DND-41 (cell line): ENCODE data around the gene KITLG.

Experiments
- ATAC-seq: fragments of 200-7000 bp; cut with Tn5 transposase; 3 replicates; pipeline ENCODE4 v1.9.1; 2021; ENCODE audit warnings: low read depth; ENCODE audit not compliant: insufficient read depth
- DNase-seq: peaks from one replicate; pipeline ENCODE4 v3.0.0-alpha.2; 2020
- H2AFZ ChIP-seq: 2 replicates; pipeline ENCODE4 v1.6.0; 2012; ENCODE audit warnings: low read depth, low read length
- H3K27ac ChIP-seq: 2 replicates; pipeline ENCODE4 v1.5.1; 2012; ENCODE audit warnings: low read length, inconsistent platforms
- H3K27me3 ChIP-seq: fragments of 200-600 bp; sonication (generic); 2 replicates; pipeline ENCODE4 v1.6.0; 2012; ENCODE audit warnings: low read length, mild to moderate bottlenecking, inconsistent platforms; ENCODE audit not compliant: insufficient read depth, poor library complexity
- H3K36me3 ChIP-seq: 2 replicates; pipeline ENCODE4 v1.5.1; 2012; ENCODE audit warnings: low read length, inconsistent platforms; ENCODE audit not compliant: insufficient read depth
- H3K4me1 ChIP-seq: 2 replicates; pipeline ENCODE4 v1.5.1; 2012; ENCODE audit warnings: mild to moderate bottlenecking, low read length; ENCODE audit not compliant: insufficient read depth
- H3K4me2 ChIP-seq: 2 replicates; pipeline ENCODE4 v1.6.0; 2012; ENCODE audit warnings: mild to moderate bottlenecking, moderate library complexity, low read length, inconsistent platforms; ENCODE audit not compliant: insufficient read depth
- H3K4me3 ChIP-seq, 2 experiments: fragments of 200-600 bp in 1 of 2; shearing (Covaris generic) in 1 of 2; 2 replicates each; pipeline ENCODE4 v1.5.1; 2012 to 2016; ENCODE audit warnings: inconsistent platforms in 2 of 2, low read length in 2 of 2, mild to moderate bottlenecking in 2 of 2, low read depth in 1 of 2, moderate library complexity in 1 of 2
- H3K79me2 ChIP-seq: 2 replicates; pipeline ENCODE4 v1.6.0; 2012; ENCODE audit warnings: low read length, inconsistent platforms; ENCODE audit not compliant: insufficient read depth
- H3K9ac ChIP-seq: 2 replicates; pipeline ENCODE4 v1.6.0; 2012; ENCODE audit warnings: low read depth, mild to moderate bottlenecking, inconsistent platforms, low read length, moderate library complexity
- H3K9me3 ChIP-seq: 2 replicates; pipeline ENCODE4 v1.5.1; 2012; ENCODE audit warnings: low read length, moderate library complexity, mild to moderate bottlenecking, inconsistent platforms; ENCODE audit not compliant: insufficient read depth, severe bottlenecking
- H4K20me1 ChIP-seq: 2 replicates; pipeline ENCODE4 v1.6.0; 2012; ENCODE audit warnings: low read length; ENCODE audit not compliant: insufficient read depth
- CTCF ChIP-seq: IDR thresholded peaks from 2 replicates; pipeline ENCODE4 v1.5.1; 2012; ENCODE audit warnings: borderline replicate concordance, low read length, moderate library complexity, mild to moderate bottlenecking; ENCODE audit not compliant: poor library complexity, severe bottlenecking; ENCODE audit errors: extremely low read depth
- EZH2 ChIP-seq: IDR thresholded peaks from 3 replicates; pipeline ENCODE4 v1.6.1; 2012; ENCODE audit warnings: borderline replicate concordance, low read depth, mild to moderate bottlenecking, moderate library complexity, low read length, inconsistent platforms; ENCODE audit not compliant: severe bottlenecking

The KITLG gene

GRCh38 chr12:88625356-88625755 lies 45.1 kb upstream of the KITLG start:
- Histone ChIP-seq H3K36me3 (no peaks in the 10 kb centered on the region), H3K27ac (no peak overlapping the region), H3K9ac (no peak overlapping the region), H3K27me3 (peaks cover 10% of the 10 kb centered on the region), H2AFZ (no peak overlapping the region), H3K4me2 (no peak overlapping the region), H4K20me1 (no peaks in the 10 kb centered on the region), H3K9me3 (no peaks in the 10 kb centered on the region), H3K4me3 (no peak overlapping the region), H3K79me2 (no peaks in the 10 kb centered on the region), H3K4me1 (no peaks in the 10 kb centered on the region)
- no peak for TF ChIP-seq CTCF
- TF ChIP-seq EZH2: no peak
- ATAC-seq (no peak), DNase-seq (no peak)

GRCh38 chr12:88624911-88625310 lies 44.6 kb upstream of the KITLG start:
- no peak overlapping the region for H3K4me3 ChIP-seq
- no peaks in the 10 kb centered on the region for H4K20me1 ChIP-seq
- H3K27me3 ChIP-seq: peaks cover 10% of the 10 kb centered on the region
- H3K9ac ChIP-seq: no peak overlapping the region
- no peak overlapping the region for H3K4me2 ChIP-seq
- H3K79me2 ChIP-seq: no peaks in the 10 kb centered on the region
- no peaks in the 10 kb centered on the region for H3K9me3 ChIP-seq
- DNase-seq (no peak), ATAC-seq (no peak)
- no peak for TF ChIP-seq CTCF
- TF ChIP-seq EZH2: no peak
- H3K27ac ChIP-seq: no peak overlapping the region
- H3K36me3 ChIP-seq: no peaks in the 10 kb centered on the region
- no peak overlapping the region for H2AFZ ChIP-seq
- H3K4me1 ChIP-seq: no peaks in the 10 kb centered on the region

- no peak overlapping the region for H3K27ac ChIP-seq
- no peaks in the 10 kb centered on the region for H3K36me3 ChIP-seq
- H3K9ac ChIP-seq: no peak overlapping the region
- DNase-seq (no peak), ATAC-seq (no peak)
- no peak overlapping the region for H3K4me2 ChIP-seq
- TF ChIP-seq EZH2: no peak
- TF ChIP-seq CTCF: no peak
- no peaks in the 10 kb centered on the region for H4K20me1 ChIP-seq
- H2AFZ ChIP-seq: no peak overlapping the region
- no peak overlapping the region for H3K4me3 ChIP-seq
- H3K79me2 ChIP-seq: no peaks in the 10 kb centered on the region
- no peaks in the 10 kb centered on the region for H3K4me1 ChIP-seq
- no peaks in the 10 kb centered on the region for H3K9me3 ChIP-seq
- peaks cover 7% of the 10 kb centered on the region for H3K27me3 ChIP-seq
These were observed 43.7 kb upstream of the KITLG start for GRCh38 chr12:88623777-88624548.
